Endothelial cell of umbilical vein (primary cell): ENCODE data around the gene KIAA0825. TPM values are rescaled to one million over a fixed set of nuclear protein-coding genes. Genes with fewer than 3 reads are reported as not detected.

Source experiments
- BruUV-seq: library from RNA; stranded (reverse); fragments of 400-500 nt; replicated peaks from 2 replicates; lab custom pipeline; 2021; lab: Mats Ljungman, UMichigan
- CTCF ChIA-PET: fragments of 300-600, 350-600 bp; sonication (Branson Sonifier 250); formaldehyde crosslinking; loops from one replicate; lab custom pipeline; 2021; ENCODE audit warnings: antibody characterized with exemption, inconsistent platforms; lab: Charles Lee
- POLR2A ChIA-PET: fragments of 300-600, 350-600 bp; sonication (Branson Sonifier 250); formaldehyde crosslinking; loops from one replicate; lab custom pipeline; 2021; ENCODE audit warnings: antibody characterized with exemption, inconsistent platforms; lab: Charles Lee
- DNase-seq: peaks from one replicate; pipeline ENCODE4 v3.0.0-alpha.2; 2011; ENCODE audit warnings: low read depth, low spot score
- FAIRE-seq: peaks from 2 replicates; lab custom pipeline; 2011; peaks lifted over from hg19 to GRCh38; lab: Jason Lieb, UNC
- H2AFZ ChIP-seq: 2 replicates; pipeline ENCODE4 v1.6.0; 2012; ENCODE audit warnings: low read depth, low read length, control low read depth, inconsistent platforms
- H3K27ac ChIP-seq: 2 replicates; pipeline ENCODE4 v1.5.1; 2011; ENCODE audit warnings: low read depth, mild to moderate bottlenecking, control low read depth, low read length, moderate library complexity; ENCODE audit not compliant: insufficient read depth
- H3K27me3 ChIP-seq, 2 experiments: 2 replicates each; pipeline versions ENCODE4 v1.6.0 to v1.6.1; 2011; ENCODE audit warnings: low read length in 2 of 2, mixed read lengths in 1 of 2; ENCODE audit not compliant: control insufficient read depth in 2 of 2, insufficient read depth in 2 of 2
- H3K36me3 ChIP-seq, 2 experiments: 2 replicates in 1 of 2; 3 replicates in 1 of 2; pipeline ENCODE4 v1.5.1; 2011; ENCODE audit warnings: low read length in 2 of 2, mild to moderate bottlenecking in 1 of 2, moderate library complexity in 1 of 2; ENCODE audit not compliant: control insufficient read depth in 2 of 2, insufficient read depth in 2 of 2; ENCODE audit errors: extremely low read depth in 1 of 2
- H3K4me1 ChIP-seq: 3 replicates; pipeline ENCODE4 v1.5.1; 2011; ENCODE audit warnings: mild to moderate bottlenecking, low read length; ENCODE audit not compliant: control insufficient read depth, insufficient read depth; ENCODE audit errors: extremely low read depth
- H3K4me2 ChIP-seq: 2 replicates; pipeline ENCODE4 v1.6.1; 2011; ENCODE audit warnings: low read length, control low read depth, mixed read lengths; ENCODE audit not compliant: insufficient read depth
- H3K4me3 ChIP-seq, 3 experiments: fragments of 200-600 bp in 1 of 3; sonication (generic), shearing (Covaris generic) in 1 of 3; replicated peaks in 1 of 3; 2 replicates each; pipeline ENCODE4 v1.5.1; 2011 to 2016; ENCODE audit warnings: control low read depth in 3 of 3, low read length in 3 of 3, mild to moderate bottlenecking in 2 of 3, inconsistent platforms in 1 of 3, low read depth in 1 of 3, moderate library complexity in 1 of 3; ENCODE audit not compliant: insufficient read depth in 1 of 3
- H3K79me2 ChIP-seq: 2 replicates; pipeline ENCODE4 v1.6.0; 2012; ENCODE audit warnings: low read length, inconsistent platforms; ENCODE audit not compliant: control insufficient read depth, insufficient read depth
- H3K9ac ChIP-seq: replicated peaks from 2 replicates; pipeline ENCODE3; 2011; ENCODE audit warnings: low read length, control low read depth; ENCODE audit not compliant: insufficient read depth; ENCODE audit errors: extremely low read depth
- H3K9me1 ChIP-seq: replicated peaks from 3 replicates; pipeline ENCODE4 v1.6.0; 2011; ENCODE audit warnings: mild to moderate bottlenecking, low read length; ENCODE audit not compliant: control insufficient read depth, insufficient read depth; ENCODE audit errors: extremely low read depth
- H3K9me3 ChIP-seq: replicated peaks from 2 replicates; pipeline ENCODE4 v1.5.1; 2012; ENCODE audit warnings: low read length, inconsistent platforms; ENCODE audit not compliant: control insufficient read depth, insufficient read depth
- H4K20me1 ChIP-seq: replicated peaks from 2 replicates; pipeline ENCODE3; 2011; ENCODE audit warnings: mild to moderate bottlenecking, low read length; ENCODE audit not compliant: control insufficient read depth, insufficient read depth; ENCODE audit errors: extremely low read depth
- CTCF ChIP-seq, 2 donors: IDR thresholded peaks; 1 replicate in 1 of 2; 2 replicates in 1 of 2; pipeline ENCODE4 v1.5.1; 2011; ENCODE audit warnings: low read length in 2 of 2, mild to moderate bottlenecking in 2 of 2, moderate library complexity in 2 of 2, control low read depth in 1 of 2, inconsistent platforms in 1 of 2, low read depth in 1 of 2; ENCODE audit not compliant: insufficient read depth in 1 of 2; ENCODE audit errors: extremely low read depth in 1 of 2
- EZH2 ChIP-seq: IDR thresholded peaks from 2 replicates; pipeline ENCODE4 v1.6.1; 2012; ENCODE audit warnings: borderline replicate concordance, low read depth, mild to moderate bottlenecking, moderate library complexity, low read length, inconsistent platforms; ENCODE audit not compliant: severe bottlenecking
- FOS ChIP-seq: IDR thresholded peaks from 2 replicates; pipeline ENCODE4 v1.6.1; 2011; ENCODE audit warnings: mild to moderate bottlenecking, low read length, moderate library complexity, borderline replicate concordance; ENCODE audit not compliant: insufficient read depth
- GATA2 ChIP-seq: IDR thresholded peaks from 2 replicates; pipeline ENCODE4 v1.7.0; 2011; ENCODE audit warnings: low read depth, mild to moderate bottlenecking, moderate library complexity, mixed read lengths, low read length; ENCODE audit not compliant: insufficient read length, insufficient read depth
- JUN ChIP-seq: IDR thresholded peaks from 2 replicates; pipeline ENCODE4 v1.6.1; 2011; ENCODE audit warnings: borderline replicate concordance, low read depth; ENCODE audit not compliant: insufficient read length, insufficient read depth
- MAX ChIP-seq: IDR thresholded peaks from 2 replicates; pipeline ENCODE4 v1.6.1; 2011; ENCODE audit not compliant: insufficient read depth, insufficient read length
- MYC ChIP-seq: IDR thresholded peaks from one replicate; pipeline ENCODE4 v1.6.1; 2011; ENCODE audit warnings: mild to moderate bottlenecking, low read depth, low read length
- POLR2A ChIP-seq: IDR thresholded peaks from 2 replicates; pipeline ENCODE4 v1.6.1; 2012; ENCODE audit warnings: low read depth, mild to moderate bottlenecking, control low read depth, low read length
- POLR2AphosphoS5 ChIP-seq: IDR thresholded peaks from 2 replicates; pipeline ENCODE4 v1.6.1; 2012; ENCODE audit warnings: low read depth, mild to moderate bottlenecking, control low read depth, low read length, moderate library complexity; ENCODE audit not compliant: insufficient read depth
- dilution Hi-C: fragments of 300-500 bp; cut with MboI; formaldehyde crosslinking; loops from one replicate; pipeline ENCODE4 v1.15.0; 2019; ENCODE audit warnings: low sequenced_read_pairs; ENCODE audit not compliant: extremely low pct_ligation_motif_present
- intact Hi-C: fragments of 100-400 bp; cut with micrococcal nuclease; formaldehyde crosslinking; loops from one replicate; pipeline ENCODE4 v1.10.0; 2022
- polyA plus RNA-seq, 4 experiments: library from polyadenylated mRNA; depleted of rRNA in 3 of 4; stranded (reverse) in 3 of 4; unstranded in 1 of 4; fragments of >200 nt; gene quantifications; 2 replicates each; pipeline versions ENCODE4 v1.2.1 to v1.2.3, GENCODE V29; 2011 to 2012; ENCODE audit warnings: missing spikeins in 1 of 4
- total RNA-seq: library from RNA; stranded (reverse); gene quantifications from 2 replicates; pipeline ENCODE4 v1.2.3, GENCODE V29; 2021

Gene KIAA0825
- total and polyA plus RNA-seq, 2 donors (not counting 3 experiments of a cell fraction or from before 2014, with no cell fraction given): 0.15 to 1.1 TPM

- CTCF ChIA-PET: interaction anchor here (1.4 kb wide), 1 partner anchor 10 kb away, joined by 3 read pairs; no protein-coding TSS in a partner anchor
Measured at GRCh38 chr5:94640176-94640575, 21.8 kb upstream of the KIAA0825 start.

More at GRCh38 chr5:94640176-94640575, 21.8 kb upstream of the KIAA0825 start:
- Histone ChIP-seq H3K4me3 (no peak overlapping the region), H2AFZ (no peak overlapping the region), H3K9ac (no peak overlapping the region), H3K4me2 (no peak overlapping the region), H3K9me1 (no peaks in the 10 kb centered on the region), H4K20me1 (no peaks in the 10 kb centered on the region), H3K79me2 (peaks cover 6% of the 10 kb centered on the region), H3K27me3 (no peaks in the 10 kb centered on the region), H3K4me1 (no peaks in the 10 kb centered on the region), H3K27ac (no peak overlapping the region), H3K9me3 (no peaks in the 10 kb centered on the region), H3K36me3 (no peaks in the 10 kb centered on the region)
- dilution Hi-C loops: no loop called here
- POLR2A ChIA-PET: no interaction called here
- BruUV-seq: no TSS peak
- intact Hi-C loops: no loop called here
- no peak for DNase-seq
- TF ChIP-seq CTCF (IDR thresholded peaks at IDR 0.05; ENCODE audit: extremely low read depth in 1 of 2, insufficient read depth in 1 of 2, low read depth in 1 of 2, low read length in 2 of 2) (no peak), JUN (no peak), POLR2AphosphoS5 (no peak), MAX (no peak), MYC (no peak), GATA2 (no peak), POLR2A (no peak), EZH2 (no peak), FOS (no peak)
- no peak for FAIRE-seq
